Measurements from ENCODE around the gene LYPD1.

Gene LYPD1

GRCh38 chr2:132667706-132668105 lies 2.3 kb downstream of the LYPD1 start:
- TF ChIP-seq CTCF (IDR thresholded peaks at IDR 0.05; ENCODE audit: insufficient read depth, missing control alignments) = no peak
- FAIRE-seq (no peak), DNase-seq (ENCODE audit: insufficient read length, low spot score) (no peak)

- no peak for FAIRE-seq
Measured at GRCh38 chr2:132665401-132666140, 4.4 kb downstream of the LYPD1 start.

GRCh38 chr2:132664096-132664495 lies 5.9 kb downstream of the LYPD1 start:
- FAIRE-seq (no peak), DNase-seq (ENCODE audit: insufficient read length, low spot score) (no peak)
- no peak for TF ChIP-seq CTCF (IDR thresholded peaks at IDR 0.05; ENCODE audit: insufficient read depth, missing control alignments)

More at GRCh38 chr2:132665401-132666140, 4.4 kb downstream of the LYPD1 start:
- no peak for DNase-seq (ENCODE audit: insufficient read length, low spot score)
- TF ChIP-seq CTCF (IDR thresholded peaks at IDR 0.05; ENCODE audit: insufficient read depth, missing control alignments) = no peak

- FAIRE-seq (no peak), DNase-seq (ENCODE audit: insufficient read length, low spot score) (no peak)
- no peak for TF ChIP-seq CTCF (IDR thresholded peaks at IDR 0.05; ENCODE audit: insufficient read depth, missing control alignments)
Measured at GRCh38 chr2:132662732-132663131, 7.3 kb downstream of the LYPD1 start.

GRCh38 chr2:132659331-132659730 lies 10.7 kb downstream of the LYPD1 start:
- no peak for TF ChIP-seq CTCF (IDR thresholded peaks at IDR 0.05; ENCODE audit: insufficient read depth, missing control alignments)
- DNase-seq (ENCODE audit: insufficient read length, low spot score) (no peak), FAIRE-seq (no peak)

GRCh38 chr2:132656266-132656975 lies 13.6 kb downstream of the LYPD1 start:
- no peak for TF ChIP-seq CTCF (IDR thresholded peaks at IDR 0.05; ENCODE audit: insufficient read depth, missing control alignments)
- DNase-seq (ENCODE audit: insufficient read length, low spot score) (no peak), FAIRE-seq (no peak)

- no peak for DNase-seq (ENCODE audit: insufficient read length, low spot score)
- TF ChIP-seq CTCF (IDR thresholded peaks at IDR 0.05; ENCODE audit: insufficient read depth, missing control alignments) = no peak
- FAIRE-seq = no peak
Measured at GRCh38 chr2:132654968-132655367, 15.0 kb downstream of the LYPD1 start.
